K562 (cell line): ENCODE measurements around the gene CYP11A1. TPM values are rescaled to one million over a fixed set of nuclear protein-coding genes. Genes with fewer than 3 reads are reported as not detected.

ENCODE experiments used
- BRCA1 ChIP-seq, 2 experiments: fragments of 450-650 bp in 1 of 2; sonication (generic) in 1 of 2; formaldehyde crosslinking in 1 of 2; IDR thresholded peaks; 2 replicates each; pipeline versions ENCODE4 v1.5.0 to v1.6.1; 2017 to 2020; ENCODE audit warnings: mild to moderate bottlenecking in 1 of 2, missing genetic modification reagents in 1 of 2
- HDGF ChIP-seq: fragments of 450-650 bp; IDR thresholded peaks from 2 replicates; pipeline ENCODE4 v1.6.1; 2016
- L3MBTL2 ChIP-seq: fragments of 450-650 bp; IDR thresholded peaks from 2 replicates; pipeline ENCODE4 v1.6.1; 2016; ENCODE audit warnings: mild to moderate bottlenecking, moderate library complexity
- MEF2A ChIP-seq: IDR thresholded peaks from 2 replicates; pipeline ENCODE4 v1.6.1; 2011; ENCODE audit warnings: low read depth, mild to moderate bottlenecking, low read length, moderate library complexity; ENCODE audit not compliant: control insufficient read depth
- RAD21 ChIP-seq, 2 experiments: fragments of 250-450 bp in 1 of 2; fragments of 450-650 bp in 1 of 2; sonication (Bioruptor Pico) in 1 of 2; formaldehyde crosslinking in 1 of 2; IDR thresholded peaks in 1 of 2; conservative IDR thresholded peaks in 1 of 2; 2 replicates each; pipeline versions ENCODE4 v1.4.0 to v1.8.0; 2020 to 2022; ENCODE audit warnings: mild to moderate bottlenecking in 2 of 2, moderate library complexity in 1 of 2
- SMARCA4 ChIP-seq: fragments of 450-650 bp; IDR thresholded peaks from 2 replicates; pipeline ENCODE4 v1.6.1; 2016
- STAT5A ChIP-seq: IDR thresholded peaks from 2 replicates; pipeline ENCODE4 v1.6.1; 2012; ENCODE audit warnings: low read length, inconsistent platforms, borderline replicate concordance
- ZNF174 ChIP-seq: fragments of 250-450 bp; sonication (Bioruptor Pico); IDR thresholded peaks from 2 replicates; pipeline ENCODE4 v1.4.0; 2020; ENCODE audit warnings: mild to moderate bottlenecking
- polyA plus RNA-seq, 8 experiments: library from polyadenylated mRNA; depleted of rRNA in 4 of 8; stranded (reverse) in 5 of 8; unstranded in 3 of 8; fragments of >200 nt; fragmentation: Nextera tagmentation in 2 of 8; fragmentation: Illumina TruSeq in 1 of 8; extraction: Ambion mirVana in 2 of 8; extraction: Trizol in 1 of 8; gene quantifications; 2 replicates each; pipeline versions ENCODE4 v1.2.1 to v1.2.3, GENCODE V29; 2011 to 2014; ENCODE audit warnings: inconsistent platforms in 1 of 8, missing spikeins in 1 of 8
- total RNA-seq, 7 experiments: library from RNA; depleted of rRNA in 6 of 7; stranded (reverse); fragments of >200 nt in 6 of 7; fragmentation: Illumina TruSeq in 2 of 7; extraction: Trizol in 2 of 7; gene quantifications; 2 replicates each; pipeline versions ENCODE4 v1.2.1 to v1.2.3, GENCODE V29; 2011 to 2021; ENCODE audit warnings: low replicate concordance in 1 of 7
- TF ChIP-seq, protein P1 (sequence below): sonication (generic); formaldehyde crosslinking; IDR thresholded peaks from 2 replicates; pipeline ENCODE4 v1.8.0; 2022; ENCODE audit warnings: missing genetic modification reagents, mild to moderate bottlenecking, borderline replicate concordance
- TF ChIP-seq, protein P2 (sequence below): fragments of 450-650 bp; IDR thresholded peaks from 2 replicates; pipeline ENCODE4 v1.6.1; 2017; ENCODE audit warnings: mild to moderate bottlenecking, moderate library complexity
- TF ChIP-seq, protein P3 (sequence below): fragments of 250-450 bp; sonication (Bioruptor Pico); IDR thresholded peaks from 2 replicates; pipeline ENCODE4 v1.4.0; 2020; ENCODE audit warnings: mild to moderate bottlenecking, moderate library complexity
- TF ChIP-seq, protein P4 (sequence below): fragments of 450-650 bp; IDR thresholded peaks from 2 replicates; pipeline ENCODE4 v1.6.1; 2016
- TF ChIP-seq, protein P5 (sequence below), 2 experiments: fragments of 450-650 bp; IDR thresholded peaks; 2 replicates each; pipeline ENCODE4 v1.6.1; 2016
- TF ChIP-seq, protein P6 (sequence below): fragments of 250-450 bp; sonication (Bioruptor Pico); IDR thresholded peaks from 2 replicates; pipeline ENCODE4 v1.8.0; 2021; ENCODE audit warnings: moderate library complexity, mild to moderate bottlenecking, inconsistent platforms

Gene CYP11A1
- total and polyA plus RNA-seq, 9 of the 15 experiments (the other 6 are each of a cell fraction or from before 2014, with no cell fraction given), result 0.06 to 0.24 (median 0.10) TPM; not detected in 4

DNA sequence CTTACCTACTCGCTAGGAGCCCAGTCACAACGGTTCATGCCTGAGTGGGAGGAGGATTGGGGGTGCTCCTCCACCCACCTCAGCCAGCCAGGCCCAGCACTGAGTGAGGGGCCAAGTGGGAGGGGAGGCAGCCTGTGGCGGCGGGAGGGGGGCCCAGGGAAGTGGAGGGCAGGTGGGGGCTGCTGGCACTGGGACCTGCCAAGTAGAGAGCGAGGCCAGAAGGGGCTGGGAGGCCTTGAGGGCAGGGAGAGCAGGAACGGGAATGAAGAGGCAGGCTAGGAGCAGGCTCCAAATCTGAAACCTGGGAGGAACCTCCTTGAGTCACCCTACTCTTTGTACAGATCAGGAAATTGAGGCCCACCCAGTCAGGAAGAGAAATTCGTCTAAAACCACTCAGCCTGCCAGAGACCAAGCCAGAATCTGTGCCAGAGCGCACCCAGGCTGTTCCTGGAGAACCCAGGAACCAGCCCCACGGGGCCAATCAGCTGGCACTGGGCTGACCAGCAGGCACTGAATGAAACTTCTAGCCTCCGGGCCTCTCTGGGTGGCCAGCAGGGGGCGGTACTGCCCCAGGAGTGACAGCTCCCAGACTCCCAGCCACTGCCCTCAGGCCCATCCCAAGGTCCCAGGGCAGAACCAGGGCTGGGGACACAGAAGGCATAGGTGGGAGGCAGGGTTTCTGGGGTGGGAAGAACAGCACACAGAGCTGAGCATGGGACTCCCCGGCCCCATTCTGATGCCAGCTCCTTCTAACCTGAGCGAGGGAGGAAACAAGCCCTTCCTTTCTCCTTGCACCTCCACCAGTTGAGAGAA lies 14.8 kb upstream of the CYP11A1 start (continued):
- TF ChIP-seq, protein P1, sequence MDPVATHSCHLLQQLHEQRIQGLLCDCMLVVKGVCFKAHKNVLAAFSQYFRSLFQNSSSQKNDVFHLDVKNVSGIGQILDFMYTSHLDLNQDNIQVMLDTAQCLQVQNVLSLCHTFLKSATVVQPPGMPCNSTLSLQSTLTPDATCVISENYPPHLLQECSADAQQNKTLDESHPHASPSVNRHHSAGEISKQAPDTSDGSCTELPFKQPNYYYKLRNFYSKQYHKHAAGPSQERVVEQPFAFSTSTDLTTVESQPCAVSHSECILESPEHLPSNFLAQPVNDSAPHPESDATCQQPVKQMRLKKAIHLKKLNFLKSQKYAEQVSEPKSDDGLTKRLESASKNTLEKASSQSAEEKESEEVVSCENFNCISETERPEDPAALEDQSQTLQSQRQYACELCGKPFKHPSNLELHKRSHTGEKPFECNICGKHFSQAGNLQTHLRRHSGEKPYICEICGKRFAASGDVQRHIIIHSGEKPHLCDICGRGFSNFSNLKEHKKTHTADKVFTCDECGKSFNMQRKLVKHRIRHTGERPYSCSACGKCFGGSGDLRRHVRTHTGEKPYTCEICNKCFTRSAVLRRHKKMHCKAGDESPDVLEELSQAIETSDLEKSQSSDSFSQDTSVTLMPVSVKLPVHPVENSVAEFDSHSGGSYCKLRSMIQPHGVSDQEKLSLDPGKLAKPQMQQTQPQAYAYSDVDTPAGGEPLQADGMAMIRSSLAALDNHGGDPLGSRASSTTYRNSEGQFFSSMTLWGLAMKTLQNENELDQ (CRISPR knock-in tag), result no peak
- TF ChIP-seq RAD21 (CRISPR knock-in tag; conservative IDR thresholded peaks at IDR 0.05 in 1 of 2, IDR thresholded peaks at IDR 0.05 in 1 of 2) (peak; percentile 99 to 100), STAT5A (no peak), MEF2A (no peak), BRCA1 (IDR thresholded peaks at IDR 0.05) (no peak), BRCA1 (CRISPR knock-in tag; IDR thresholded peaks at IDR 0.05) (no peak), SMARCA4 (no peak), ZNF174 (CRISPR knock-in tag) (no peak), L3MBTL2 (no peak), HDGF (peak; percentile 58; the same call in 1 of the 2 replicates)
- TF ChIP-seq, protein P2, sequence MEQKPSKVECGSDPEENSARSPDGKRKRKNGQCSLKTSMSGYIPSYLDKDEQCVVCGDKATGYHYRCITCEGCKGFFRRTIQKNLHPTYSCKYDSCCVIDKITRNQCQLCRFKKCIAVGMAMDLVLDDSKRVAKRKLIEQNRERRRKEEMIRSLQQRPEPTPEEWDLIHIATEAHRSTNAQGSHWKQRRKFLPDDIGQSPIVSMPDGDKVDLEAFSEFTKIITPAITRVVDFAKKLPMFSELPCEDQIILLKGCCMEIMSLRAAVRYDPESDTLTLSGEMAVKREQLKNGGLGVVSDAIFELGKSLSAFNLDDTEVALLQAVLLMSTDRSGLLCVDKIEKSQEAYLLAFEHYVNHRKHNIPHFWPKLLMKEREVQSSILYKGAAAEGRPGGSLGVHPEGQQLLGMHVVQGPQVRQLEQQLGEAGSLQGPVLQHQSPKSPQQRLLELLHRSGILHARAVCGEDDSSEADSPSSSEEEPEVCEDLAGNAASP, result no peak
- TF ChIP-seq, protein P3, sequence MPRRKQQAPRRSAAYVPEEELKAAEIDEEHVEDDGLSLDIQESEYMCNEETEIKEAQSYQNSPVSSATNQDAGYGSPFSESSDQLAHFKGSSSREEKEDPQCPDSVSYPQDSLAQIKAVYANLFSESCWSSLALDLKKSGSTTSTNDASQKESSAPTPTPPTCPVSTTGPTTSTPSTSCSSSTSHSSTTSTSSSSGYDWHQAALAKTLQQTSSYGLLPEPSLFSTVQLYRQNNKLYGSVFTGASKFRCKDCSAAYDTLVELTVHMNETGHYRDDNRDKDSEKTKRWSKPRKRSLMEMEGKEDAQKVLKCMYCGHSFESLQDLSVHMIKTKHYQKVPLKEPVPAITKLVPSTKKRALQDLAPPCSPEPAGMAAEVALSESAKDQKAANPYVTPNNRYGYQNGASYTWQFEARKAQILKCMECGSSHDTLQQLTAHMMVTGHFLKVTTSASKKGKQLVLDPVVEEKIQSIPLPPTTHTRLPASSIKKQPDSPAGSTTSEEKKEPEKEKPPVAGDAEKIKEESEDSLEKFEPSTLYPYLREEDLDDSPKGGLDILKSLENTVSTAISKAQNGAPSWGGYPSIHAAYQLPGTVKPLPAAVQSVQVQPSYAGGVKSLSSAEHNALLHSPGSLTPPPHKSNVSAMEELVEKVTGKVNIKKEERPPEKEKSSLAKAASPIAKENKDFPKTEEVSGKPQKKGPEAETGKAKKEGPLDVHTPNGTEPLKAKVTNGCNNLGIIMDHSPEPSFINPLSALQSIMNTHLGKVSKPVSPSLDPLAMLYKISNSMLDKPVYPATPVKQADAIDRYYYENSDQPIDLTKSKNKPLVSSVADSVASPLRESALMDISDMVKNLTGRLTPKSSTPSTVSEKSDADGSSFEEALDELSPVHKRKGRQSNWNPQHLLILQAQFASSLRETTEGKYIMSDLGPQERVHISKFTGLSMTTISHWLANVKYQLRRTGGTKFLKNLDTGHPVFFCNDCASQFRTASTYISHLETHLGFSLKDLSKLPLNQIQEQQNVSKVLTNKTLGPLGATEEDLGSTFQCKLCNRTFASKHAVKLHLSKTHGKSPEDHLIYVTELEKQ (CRISPR knock-in tag), result no peak
- TF ChIP-seq, protein P4, sequence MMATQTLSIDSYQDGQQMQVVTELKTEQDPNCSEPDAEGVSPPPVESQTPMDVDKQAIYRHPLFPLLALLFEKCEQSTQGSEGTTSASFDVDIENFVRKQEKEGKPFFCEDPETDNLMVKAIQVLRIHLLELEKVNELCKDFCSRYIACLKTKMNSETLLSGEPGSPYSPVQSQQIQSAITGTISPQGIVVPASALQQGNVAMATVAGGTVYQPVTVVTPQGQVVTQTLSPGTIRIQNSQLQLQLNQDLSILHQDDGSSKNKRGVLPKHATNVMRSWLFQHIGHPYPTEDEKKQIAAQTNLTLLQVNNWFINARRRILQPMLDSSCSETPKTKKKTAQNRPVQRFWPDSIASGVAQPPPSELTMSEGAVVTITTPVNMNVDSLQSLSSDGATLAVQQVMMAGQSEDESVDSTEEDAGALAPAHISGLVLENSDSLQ, result peak; percentile 33; the same call in 1 of the 2 replicates
- TF ChIP-seq, protein P5, sequence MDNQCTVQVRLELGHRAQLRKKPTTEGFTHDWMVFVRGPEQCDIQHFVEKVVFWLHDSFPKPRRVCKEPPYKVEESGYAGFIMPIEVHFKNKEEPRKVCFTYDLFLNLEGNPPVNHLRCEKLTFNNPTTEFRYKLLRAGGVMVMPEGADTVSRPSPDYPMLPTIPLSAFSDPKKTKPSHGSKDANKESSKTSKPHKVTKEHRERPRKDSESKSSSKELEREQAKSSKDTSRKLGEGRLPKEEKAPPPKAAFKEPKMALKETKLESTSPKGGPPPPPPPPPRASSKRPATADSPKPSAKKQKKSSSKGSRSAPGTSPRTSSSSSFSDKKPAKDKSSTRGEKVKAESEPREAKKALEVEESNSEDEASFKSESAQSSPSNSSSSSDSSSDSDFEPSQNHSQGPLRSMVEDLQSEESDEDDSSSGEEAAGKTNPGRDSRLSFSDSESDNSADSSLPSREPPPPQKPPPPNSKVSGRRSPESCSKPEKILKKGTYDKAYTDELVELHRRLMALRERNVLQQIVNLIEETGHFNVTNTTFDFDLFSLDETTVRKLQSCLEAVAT (IDR thresholded peaks at IDR 0.05), result no peak
- TF ChIP-seq, protein P6, sequence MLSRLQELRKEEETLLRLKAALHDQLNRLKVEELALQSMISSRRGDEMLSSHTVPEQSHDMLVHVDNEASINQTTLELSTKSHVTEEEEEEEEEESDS (CRISPR knock-in tag), result no peak
